HepG2 (cell line): Measurements from ENCODE around the gene CLUH. TPM values are rescaled to one million over a fixed set of nuclear protein-coding genes. Genes with fewer than 3 reads are reported as not detected.
A peak's percentile ranks its signal among the peaks of the same experiment; 100 is the strongest.

Experiments
- FLYWCH1 ChIP-seq: sonication (generic); formaldehyde crosslinking; IDR thresholded peaks from 2 replicates; pipeline ENCODE4 v1.8.1; 2023; ENCODE audit warnings: mild to moderate bottlenecking, missing genetic modification reagents
- IRF1 ChIP-seq: sonication (generic); formaldehyde crosslinking; IDR thresholded peaks from 2 replicates; pipeline ENCODE4 v1.4.0; 2020; ENCODE audit warnings: low read depth, mild to moderate bottlenecking, missing genetic modification reagents
- POLR2AphosphoS2 ChIP-seq: IDR thresholded peaks from 2 replicates; pipeline ENCODE4 v1.6.1; 2011; ENCODE audit warnings: low read depth, low read length, improper control_type of control experiment
- SMAD1 ChIP-seq: sonication (generic); formaldehyde crosslinking; IDR thresholded peaks from 2 replicates; pipeline ENCODE4 v1.4.0; 2020; ENCODE audit warnings: missing genetic modification reagents, low read depth, mild to moderate bottlenecking, borderline replicate concordance
- YEATS2 ChIP-seq: sonication (generic); formaldehyde crosslinking; IDR thresholded peaks from 2 replicates; pipeline ENCODE4 v1.4.0; 2020; ENCODE audit warnings: missing genetic modification reagents, borderline replicate concordance
- ZBED4 ChIP-seq: sonication (generic); formaldehyde crosslinking; IDR thresholded peaks from 2 replicates; pipeline ENCODE4 v1.4.0; 2020; ENCODE audit warnings: missing genetic modification reagents, borderline replicate concordance
- ZNF770 ChIP-seq: sonication (generic); formaldehyde crosslinking; IDR thresholded peaks from 2 replicates; pipeline ENCODE4 v1.5.0; 2020; ENCODE audit warnings: mild to moderate bottlenecking, missing genetic modification reagents
- polyA plus RNA-seq, 8 experiments: library from polyadenylated mRNA; depleted of rRNA in 3 of 8; stranded (reverse) in 7 of 8; unstranded in 1 of 8; fragments of >200 nt; fragmentation: Illumina TruSeq in 4 of 8; extraction: Trizol in 4 of 8; gene quantifications; 2 replicates each; pipeline versions ENCODE4 v1.2.1 to v1.2.3, GENCODE V29; 2011 to 2016; ENCODE audit warnings: low read depth in 4 of 8, missing spikeins in 1 of 8, mixed read lengths in 1 of 8; ENCODE audit not compliant: insufficient read depth in 1 of 8
- total RNA-seq, 5 experiments: library from RNA; depleted of rRNA; stranded (reverse); fragments of >200 nt; fragmentation: Illumina TruSeq; extraction: Trizol; gene quantifications; 2 replicates each; pipeline ENCODE4 v1.2.3, GENCODE V29; 2016; ENCODE audit warnings: low read depth in 1 of 5
- TF ChIP-seq, protein P1 (sequence below): sonication (generic); formaldehyde crosslinking; IDR thresholded peaks from 2 replicates; pipeline ENCODE4 v1.4.0; 2020; ENCODE audit warnings: missing genetic modification reagents
- TF ChIP-seq, protein P2 (sequence below): sonication (generic); formaldehyde crosslinking; IDR thresholded peaks from 2 replicates; pipeline ENCODE4 v1.8.1; 2023; ENCODE audit warnings: mild to moderate bottlenecking, missing genetic modification reagents
- TF ChIP-seq, protein P3 (sequence below): sonication (generic); formaldehyde crosslinking; IDR thresholded peaks from 2 replicates; pipeline ENCODE4 v1.4.0; 2020; ENCODE audit warnings: missing genetic modification reagents

CLUH gene
- total and polyA plus RNA-seq, 2 of the 13 experiments (the other 11 are each of a cell fraction or from before 2014, with no cell fraction given): 30.9 to 60.5 TPM

DNA sequence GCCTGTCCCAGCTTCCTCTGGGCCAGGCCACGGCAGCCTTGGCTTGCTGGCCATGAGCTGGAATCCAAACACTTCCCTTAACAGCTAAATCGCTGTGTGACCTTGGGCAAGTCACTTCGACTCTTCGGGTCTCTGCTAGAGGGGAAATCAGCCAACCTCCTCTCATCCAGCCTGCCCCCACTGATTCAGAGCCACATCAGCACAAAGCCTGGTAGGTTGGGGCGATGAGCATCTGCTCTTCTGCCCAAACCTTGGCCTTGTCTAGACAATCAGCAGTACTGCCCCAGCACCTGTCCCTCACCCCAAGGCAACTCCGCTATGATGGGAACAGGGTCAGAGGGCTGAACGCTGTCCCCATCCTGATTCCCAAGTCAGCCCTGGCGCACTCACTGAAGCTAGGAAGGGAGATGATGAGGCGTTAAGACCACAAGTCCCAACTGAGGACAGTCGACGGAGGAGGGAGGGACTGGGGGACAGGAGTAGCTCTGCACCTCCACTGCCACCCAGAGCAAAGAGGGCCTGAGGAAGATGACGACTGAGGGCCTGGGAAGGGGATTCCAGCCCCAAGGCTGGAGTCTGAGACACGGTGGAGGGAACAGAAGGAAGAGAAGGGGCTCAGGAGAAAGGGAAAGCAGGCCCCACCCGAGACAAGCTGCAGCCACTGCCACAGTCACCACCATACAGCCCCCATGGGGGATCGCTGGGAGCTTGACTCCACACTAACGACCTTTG is 1.3 kb downstream of the CLUH start (continued):
- TF ChIP-seq, protein P1, sequence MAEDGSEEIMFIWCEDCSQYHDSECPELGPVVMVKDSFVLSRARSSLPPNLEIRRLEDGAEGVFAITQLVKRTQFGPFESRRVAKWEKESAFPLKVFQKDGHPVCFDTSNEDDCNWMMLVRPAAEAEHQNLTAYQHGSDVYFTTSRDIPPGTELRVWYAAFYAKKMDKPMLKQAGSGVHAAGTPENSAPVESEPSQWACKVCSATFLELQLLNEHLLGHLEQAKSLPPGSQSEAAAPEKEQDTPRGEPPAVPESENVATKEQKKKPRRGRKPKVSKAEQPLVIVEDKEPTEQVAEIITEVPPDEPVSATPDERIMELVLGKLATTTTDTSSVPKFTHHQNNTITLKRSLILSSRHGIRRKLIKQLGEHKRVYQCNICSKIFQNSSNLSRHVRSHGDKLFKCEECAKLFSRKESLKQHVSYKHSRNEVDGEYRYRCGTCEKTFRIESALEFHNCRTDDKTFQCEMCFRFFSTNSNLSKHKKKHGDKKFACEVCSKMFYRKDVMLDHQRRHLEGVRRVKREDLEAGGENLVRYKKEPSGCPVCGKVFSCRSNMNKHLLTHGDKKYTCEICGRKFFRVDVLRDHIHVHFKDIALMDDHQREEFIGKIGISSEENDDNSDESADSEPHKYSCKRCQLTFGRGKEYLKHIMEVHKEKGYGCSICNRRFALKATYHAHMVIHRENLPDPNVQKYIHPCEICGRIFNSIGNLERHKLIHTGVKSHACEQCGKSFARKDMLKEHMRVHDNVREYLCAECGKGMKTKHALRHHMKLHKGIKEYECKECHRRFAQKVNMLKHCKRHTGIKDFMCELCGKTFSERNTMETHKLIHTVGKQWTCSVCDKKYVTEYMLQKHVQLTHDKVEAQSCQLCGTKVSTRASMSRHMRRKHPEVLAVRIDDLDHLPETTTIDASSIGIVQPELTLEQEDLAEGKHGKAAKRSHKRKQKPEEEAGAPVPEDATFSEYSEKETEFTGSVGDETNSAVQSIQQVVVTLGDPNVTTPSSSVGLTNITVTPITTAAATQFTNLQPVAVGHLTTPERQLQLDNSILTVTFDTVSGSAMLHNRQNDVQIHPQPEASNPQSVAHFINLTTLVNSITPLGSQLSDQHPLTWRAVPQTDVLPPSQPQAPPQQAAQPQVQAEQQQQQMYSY (CRISPR knock-in tag): no peak
- no peak for TF ChIP-seq IRF1 (CRISPR knock-in tag)
- TF ChIP-seq SMAD1: peak; percentile 6; the same call in 1 of the 2 replicates
- TF ChIP-seq, protein P2, sequence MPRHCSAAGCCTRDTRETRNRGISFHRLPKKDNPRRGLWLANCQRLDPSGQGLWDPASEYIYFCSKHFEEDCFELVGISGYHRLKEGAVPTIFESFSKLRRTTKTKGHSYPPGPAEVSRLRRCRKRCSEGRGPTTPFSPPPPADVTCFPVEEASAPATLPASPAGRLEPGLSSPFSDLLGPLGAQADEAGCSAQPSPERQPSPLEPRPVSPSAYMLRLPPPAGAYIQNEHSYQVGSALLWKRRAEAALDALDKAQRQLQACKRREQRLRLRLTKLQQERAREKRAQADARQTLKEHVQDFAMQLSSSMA (CRISPR knock-in tag): no peak
- no peak for TF ChIP-seq YEATS2 (CRISPR knock-in tag)
- TF ChIP-seq, protein P3, sequence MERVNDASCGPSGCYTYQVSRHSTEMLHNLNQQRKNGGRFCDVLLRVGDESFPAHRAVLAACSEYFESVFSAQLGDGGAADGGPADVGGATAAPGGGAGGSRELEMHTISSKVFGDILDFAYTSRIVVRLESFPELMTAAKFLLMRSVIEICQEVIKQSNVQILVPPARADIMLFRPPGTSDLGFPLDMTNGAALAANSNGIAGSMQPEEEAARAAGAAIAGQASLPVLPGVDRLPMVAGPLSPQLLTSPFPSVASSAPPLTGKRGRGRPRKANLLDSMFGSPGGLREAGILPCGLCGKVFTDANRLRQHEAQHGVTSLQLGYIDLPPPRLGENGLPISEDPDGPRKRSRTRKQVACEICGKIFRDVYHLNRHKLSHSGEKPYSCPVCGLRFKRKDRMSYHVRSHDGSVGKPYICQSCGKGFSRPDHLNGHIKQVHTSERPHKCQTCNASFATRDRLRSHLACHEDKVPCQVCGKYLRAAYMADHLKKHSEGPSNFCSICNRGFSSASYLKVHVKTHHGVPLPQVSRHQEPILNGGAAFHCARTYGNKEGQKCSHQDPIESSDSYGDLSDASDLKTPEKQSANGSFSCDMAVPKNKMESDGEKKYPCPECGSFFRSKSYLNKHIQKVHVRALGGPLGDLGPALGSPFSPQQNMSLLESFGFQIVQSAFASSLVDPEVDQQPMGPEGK (CRISPR knock-in tag): no peak
- TF ChIP-seq ZBED4 (CRISPR knock-in tag): no peak
- TF ChIP-seq FLYWCH1 (CRISPR knock-in tag): no peak
- no peak for TF ChIP-seq ZNF770 (CRISPR knock-in tag)
- no peak for TF ChIP-seq POLR2AphosphoS2
